Endodermal cell (in vitro differentiated cells): ENCODE measurements around the gene ORAI1. TPM values are rescaled to one million over a fixed set of nuclear protein-coding genes. Genes with fewer than 3 reads are reported as not detected.
A peak's percentile ranks its signal among the peaks of the same experiment; 100 is the strongest.

Experiments
- DNase-seq: peaks from one replicate; pipeline ENCODE4 v3.0.0-alpha.2; 2017
- H3K27ac ChIP-seq: 2 replicates; pipeline ENCODE4 v1.5.1; 2013; ENCODE audit warnings: mild to moderate bottlenecking, low read depth, low read length, moderate library complexity
- H3K27me3 ChIP-seq: 2 replicates; pipeline ENCODE4 v1.6.1; 2013; ENCODE audit warnings: mild to moderate bottlenecking, low read length, moderate library complexity; ENCODE audit not compliant: insufficient read depth, control insufficient read depth, poor library complexity, severe bottlenecking
- H3K36me3 ChIP-seq: 2 replicates; pipeline ENCODE4 v1.7.0; 2013; ENCODE audit warnings: mild to moderate bottlenecking, low read length, moderate library complexity; ENCODE audit not compliant: control insufficient read depth, insufficient read depth
- H3K4me1 ChIP-seq: one replicate; pipeline ENCODE4 v1.7.0; 2013; ENCODE audit warnings: low read length; ENCODE audit not compliant: control insufficient read depth, insufficient read depth
- H3K4me3 ChIP-seq: 2 replicates; pipeline ENCODE4 v1.5.1; 2013; ENCODE audit warnings: mild to moderate bottlenecking, low read length, moderate library complexity
- H3K9ac ChIP-seq: 2 replicates; pipeline ENCODE4 v1.6.1; 2013; ENCODE audit warnings: mild to moderate bottlenecking, low read length, moderate library complexity; ENCODE audit not compliant: poor library complexity, severe bottlenecking; ENCODE audit errors: extremely low read depth
- H3K9me3 ChIP-seq: 2 replicates; pipeline ENCODE4 v1.6.1; 2013; ENCODE audit warnings: mild to moderate bottlenecking, low read length, moderate library complexity; ENCODE audit not compliant: control insufficient read depth
- H3K27ac Mint-ChIP-seq: 2 replicates; pipeline ENCODE4 v1.8.0; 2020; ENCODE audit warnings: mixed read lengths
- H3K27me3 Mint-ChIP-seq: 2 replicates; pipeline ENCODE4 v1.8.0; 2021; ENCODE audit warnings: mild to moderate bottlenecking, mixed read lengths; ENCODE audit not compliant: insufficient read depth
- H3K36me3 Mint-ChIP-seq: 2 replicates; pipeline ENCODE4 v1.8.0; 2020; ENCODE audit warnings: low read depth, mixed read lengths
- H3K4me1 Mint-ChIP-seq: 2 replicates; pipeline ENCODE4 v1.8.0; 2020; ENCODE audit warnings: mixed read lengths
- H3K4me3 Mint-ChIP-seq: 2 replicates; pipeline ENCODE4 v1.8.0; 2020; ENCODE audit warnings: mild to moderate bottlenecking, moderate library complexity, mixed read lengths
- H3K9me3 Mint-ChIP-seq: 2 replicates; pipeline ENCODE4 v1.8.0; 2020; ENCODE audit warnings: mild to moderate bottlenecking, mixed read lengths
- CTCF ChIP-seq: fragments of 200-600 bp; sonication (generic); conservative IDR thresholded peaks from 2 replicates; pipeline ENCODE4 v1.5.0; 2021; ENCODE audit warnings: antibody characterized with exemption, mild to moderate bottlenecking
- WGBS, 2 experiments: methylation state at CpG; one replicate each; pipeline versions ENCODE4 v1.1.5 to v1.1.7; 2013; ENCODE audit warnings: missing lambda C conversion rate in 2 of 2, mixed read lengths in 1 of 2; ENCODE audit not compliant: insufficient coverage in 1 of 2, insufficient read length in 1 of 2; 5-methylcytosine and 5-hydroxymethylcytosine counted together
- total RNA-seq, 2 donors: library from RNA; stranded (reverse); fragmentation: NEBNext Ultra II Directional in 1 of 2; extraction: Animal tissue kit (Norgen Biotek cat#: 25700) in 1 of 2; gene quantifications; 2 replicates in 1 of 2; 3 replicates in 1 of 2; pipeline ENCODE4 v1.2.1, GENCODE V29; 2021

The ORAI1 gene
- total RNA-seq, 2 donors from 2014 or later, result 35.3 to 39.2 TPM

GRCh38 chr12:121579981-121580868 is 46.1 kb upstream of the ORAI1 start:
- 0% methylated on average over 3 to 52 of the region's 54 CpGs for WGBS, 2 experiments
- Mint-ChIP-seq H3K36me3 (peaks cover 11% of the 10 kb centered on the region), H3K27ac (peak overlapping the region; percentile 99), H3K9me3 (no peaks in the 10 kb centered on the region), H3K4me3 (peak overlapping the region; percentile 72), H3K4me1 (peaks cover 37% of the 10 kb centered on the region), H3K27me3 (no peaks in the 10 kb centered on the region)
- no peak for TF ChIP-seq CTCF
- no peaks in the 10 kb centered on the region for H3K9me3 ChIP-seq
- H3K27ac ChIP-seq, result peak overlapping the region; percentile 85
- H3K36me3 ChIP-seq, result peaks cover 8% of the 10 kb centered on the region
- no peaks in the 10 kb centered on the region for H3K27me3 ChIP-seq
- peak overlapping the region; percentile 97 for H3K9ac ChIP-seq
- H3K4me3 ChIP-seq, result peak overlapping the region; percentile 85
- peaks cover 14% of the 10 kb centered on the region for H3K4me1 ChIP-seq
- DNase-seq, result peak; percentile 96

DNA sequence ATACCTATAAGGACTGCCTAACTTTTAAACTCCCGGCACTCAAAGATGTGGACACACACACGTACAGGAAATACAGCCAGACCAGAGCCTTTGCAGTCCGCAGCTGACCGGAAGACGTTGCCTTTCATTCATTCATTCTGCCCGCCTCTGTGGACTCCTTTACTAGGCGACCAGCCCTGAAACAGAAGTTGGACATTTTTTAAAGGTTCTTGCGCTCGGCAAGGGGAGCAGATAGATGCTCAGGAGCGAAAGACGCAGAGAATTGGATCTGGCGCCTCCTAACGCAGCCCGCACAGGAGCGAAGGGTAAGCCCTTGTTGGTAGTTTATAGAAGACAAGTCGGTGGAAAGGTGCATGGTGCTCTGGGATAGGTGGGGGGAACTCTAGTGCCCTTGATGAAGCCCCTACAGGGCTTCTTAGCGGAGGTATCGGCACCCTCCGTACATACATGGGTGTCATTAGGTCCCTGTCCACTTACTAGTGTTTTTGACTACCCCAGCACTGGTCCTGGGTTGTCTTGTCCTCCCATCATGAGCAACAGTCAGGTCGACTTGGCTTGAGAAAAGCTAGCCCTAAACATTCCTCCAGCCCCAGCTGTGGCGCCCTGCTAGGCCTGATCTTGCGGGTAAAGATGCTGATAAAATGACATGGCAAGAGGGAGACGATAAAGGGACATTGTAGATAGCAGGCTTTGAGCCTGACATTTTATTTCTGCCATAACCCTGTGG is 45.2 kb upstream of the ORAI1 start, which contains the start of gene KDM2B:
KDM2B (minus strand) TSS at position 65 of the 727 bp plus-strand sequence. CDS start 112 bp downstream, outside the sequence.
- no peak for TF ChIP-seq CTCF
- H3K27ac Mint-ChIP-seq, result peak within 1 kb of the TSS; percentile 99
- Histone ChIP-seq H3K27me3 (no peaks in the 10 kb centered on the region), H3K4me1 (peaks cover 9% of the 10 kb centered on the region), H3K36me3 (no peaks in the 10 kb centered on the region), H3K9ac (peak within 1 kb of the TSS; percentile 97), H3K4me3 (peak within 1 kb of the TSS; percentile 85), H3K27ac (peak within 1 kb of the TSS; percentile 85), H3K9me3 (no peaks in the 10 kb centered on the region)
- H3K4me1 Mint-ChIP-seq, result peaks cover 30% of the 10 kb centered on the region
- H3K27me3 Mint-ChIP-seq, result no peaks in the 10 kb centered on the region
- no peaks in the 10 kb centered on the region for H3K9me3 Mint-ChIP-seq
- 1% methylated on average over 17 to 23 of the region's 23 CpGs for WGBS, 2 experiments
- peak within 1 kb of the TSS; percentile 72 for H3K4me3 Mint-ChIP-seq
- DNase-seq, result peak; percentile 89
- H3K36me3 Mint-ChIP-seq, result peaks cover 2% of the 10 kb centered on the region

DNA sequence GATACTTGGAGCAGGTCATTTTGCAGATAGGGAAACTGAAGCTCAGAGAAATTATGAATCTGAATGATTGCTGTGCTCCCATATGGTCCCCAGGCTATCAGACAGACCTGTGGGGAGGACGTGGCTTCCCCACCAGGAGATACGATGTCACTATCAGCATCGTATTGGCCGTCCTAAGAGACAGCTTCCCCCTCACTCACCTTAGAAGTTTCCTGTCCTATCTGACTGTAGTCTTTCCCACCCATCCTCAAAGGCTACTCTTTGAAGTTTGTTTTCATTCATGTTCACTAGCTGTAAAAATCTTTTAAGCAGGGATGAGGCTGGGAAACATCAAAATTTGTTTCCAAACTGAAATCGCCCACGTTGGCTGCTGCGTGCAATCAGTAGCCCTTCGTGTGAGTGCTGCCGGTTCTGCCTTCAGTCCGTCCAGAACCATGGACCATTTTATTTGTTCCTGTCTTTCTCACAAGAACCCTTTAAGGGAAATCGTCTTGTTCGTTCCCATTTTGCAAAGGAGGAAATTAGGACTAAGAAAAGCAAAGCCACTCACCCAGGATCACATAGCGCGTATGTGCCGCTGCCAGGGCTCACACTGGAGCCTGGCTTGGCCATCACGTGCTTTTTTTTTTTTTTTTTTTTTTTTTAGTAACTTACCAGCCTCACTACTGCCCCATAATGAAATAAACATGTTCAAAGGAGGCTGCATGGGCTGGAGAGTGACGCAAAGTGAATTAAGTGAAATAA is 44.5 kb upstream of the ORAI1 start:
- Mint-ChIP-seq H3K36me3 (no peaks in the 10 kb centered on the region), H3K27ac (peak overlapping the region; percentile 90), H3K9me3 (no peaks in the 10 kb centered on the region), H3K4me3 (peak overlapping the region; percentile 72), H3K27me3 (no peaks in the 10 kb centered on the region), H3K4me1 (peaks cover 24% of the 10 kb centered on the region)
- Histone ChIP-seq H3K9me3 (no peaks in the 10 kb centered on the region), H3K36me3 (no peaks in the 10 kb centered on the region), H3K27me3 (no peaks in the 10 kb centered on the region), H3K4me3 (peak overlapping the region; percentile 85), H3K4me1 (peaks cover 5% of the 10 kb centered on the region), H3K9ac (peak overlapping the region; percentile 97), H3K27ac (peak overlapping the region; percentile 85)
- TF ChIP-seq CTCF, result no peak
- 0 to 1% methylated on average over 10 to 16 of the region's 17 CpGs for WGBS, 2 experiments
- peak; percentile 72 for DNase-seq
